HEK293 (cell line): ENCODE results near the gene OST4.

Source experiments
- GFI1B ChIP-seq: fragments of 450-650 bp; formaldehyde crosslinking; IDR thresholded peaks from 2 replicates; pipeline ENCODE4 v1.5.1; 2016; ENCODE audit warnings: missing biosample characterization, missing genetic modification characterization
- MYNN ChIP-seq: fragments of 450-650 bp; formaldehyde crosslinking; IDR thresholded peaks from 2 replicates; pipeline ENCODE4 v1.5.1; 2016; ENCODE audit warnings: missing biosample characterization, missing genetic modification characterization, borderline replicate concordance
- PRDM1 ChIP-seq: fragments of 450-650 bp; formaldehyde crosslinking; IDR thresholded peaks from 2 replicates; pipeline ENCODE4; 2016; ENCODE audit warnings: missing biosample characterization, missing genetic modification characterization
- SCRT1 ChIP-seq: fragments of 450-650 bp; formaldehyde crosslinking; IDR thresholded peaks from 2 replicates; pipeline ENCODE4 v1.5.1; 2016; ENCODE audit warnings: missing biosample characterization, missing genetic modification characterization, borderline replicate concordance
- SETDB1 ChIP-seq: IDR thresholded peaks from one replicate; pipeline ENCODE4 v1.6.1; 2017; ENCODE audit warnings: mild to moderate bottlenecking, low read length, moderate library complexity, mixed read lengths; ENCODE audit not compliant: insufficient read length
- SP2 ChIP-seq: fragments of 450-650 bp; formaldehyde crosslinking; IDR thresholded peaks from 2 replicates; pipeline ENCODE4 v1.5.1; 2016; ENCODE audit warnings: missing biosample characterization, missing genetic modification characterization
- SP7 ChIP-seq: fragments of 450-650 bp; formaldehyde crosslinking; IDR thresholded peaks from 2 replicates; pipeline ENCODE4 v1.5.1; 2016; ENCODE audit warnings: missing biosample characterization, missing genetic modification characterization
- WT1 ChIP-seq: fragments of 450-650 bp; formaldehyde crosslinking; IDR thresholded peaks from 2 replicates; pipeline ENCODE4 v1.5.1; 2016; ENCODE audit warnings: missing biosample characterization, missing genetic modification characterization
- ZBTB17 ChIP-seq: fragments of 450-650 bp; formaldehyde crosslinking; IDR thresholded peaks from 2 replicates; pipeline ENCODE4 v1.5.1; 2016; ENCODE audit warnings: missing biosample characterization, missing genetic modification characterization
- ZBTB20 ChIP-seq: fragments of 450-650 bp; formaldehyde crosslinking; IDR thresholded peaks from 2 replicates; pipeline ENCODE4 v1.5.1; 2016; ENCODE audit warnings: missing biosample characterization, missing genetic modification characterization
- ZBTB7A ChIP-seq: fragments of 450-650 bp; formaldehyde crosslinking; IDR thresholded peaks from 2 replicates; pipeline ENCODE4 v1.5.1; 2016; ENCODE audit warnings: low read depth, missing biosample characterization, missing genetic modification characterization
- ZIC2 ChIP-seq: fragments of 450-650 bp; formaldehyde crosslinking; IDR thresholded peaks from 2 replicates; pipeline ENCODE4 v1.5.1; 2016; ENCODE audit warnings: missing biosample characterization, missing genetic modification characterization
- ZNF121 ChIP-seq: fragments of 450-650 bp; formaldehyde crosslinking; IDR thresholded peaks from 2 replicates; pipeline ENCODE4 v1.5.1; 2016; ENCODE audit warnings: missing biosample characterization, missing genetic modification characterization
- ZNF2 ChIP-seq: fragments of 450-650 bp; formaldehyde crosslinking; IDR thresholded peaks from 2 replicates; pipeline ENCODE4 v1.5.1; 2016; ENCODE audit warnings: missing biosample characterization, missing genetic modification characterization
- ZNF23 ChIP-seq: fragments of 450-650 bp; formaldehyde crosslinking; IDR thresholded peaks from 2 replicates; pipeline ENCODE4 v1.5.1; 2016; ENCODE audit warnings: missing biosample characterization, missing genetic modification characterization, borderline replicate concordance
- ZNF24 ChIP-seq: fragments of 450-650 bp; formaldehyde crosslinking; IDR thresholded peaks from 2 replicates; pipeline ENCODE4 v1.5.1; 2016; ENCODE audit warnings: missing biosample characterization, missing genetic modification characterization
- ZNF266 ChIP-seq: fragments of 450-650 bp; formaldehyde crosslinking; IDR thresholded peaks from 2 replicates; pipeline ENCODE4 v1.5.1; 2016; ENCODE audit warnings: missing biosample characterization, missing genetic modification characterization, low read depth
- ZNF394 ChIP-seq: fragments of 450-650 bp; formaldehyde crosslinking; IDR thresholded peaks from 2 replicates; pipeline ENCODE4 v1.5.1; 2016; ENCODE audit warnings: missing biosample characterization, missing genetic modification characterization, mild to moderate bottlenecking, moderate library complexity, borderline replicate concordance
- ZNF433 ChIP-seq: fragments of 450-650 bp; formaldehyde crosslinking; IDR thresholded peaks from 2 replicates; pipeline ENCODE4 v1.5.1; 2016; ENCODE audit warnings: missing biosample characterization, missing genetic modification characterization, low read depth
- ZNF48 ChIP-seq: fragments of 450-650 bp; formaldehyde crosslinking; IDR thresholded peaks from 2 replicates; pipeline ENCODE4 v1.5.1; 2016; ENCODE audit warnings: missing biosample characterization, missing genetic modification characterization
- ZNF510 ChIP-seq: fragments of 450-650 bp; formaldehyde crosslinking; IDR thresholded peaks from 2 replicates; pipeline ENCODE4 v1.5.1; 2018; ENCODE audit warnings: mild to moderate bottlenecking, missing genetic modification characterization, missing biosample characterization; ENCODE audit not compliant: insufficient replicate concordance
- ZNF514 ChIP-seq: fragments of 450-650 bp; formaldehyde crosslinking; IDR thresholded peaks from 2 replicates; pipeline ENCODE4 v1.5.1; 2016; ENCODE audit warnings: missing biosample characterization, missing genetic modification characterization
- ZNF555 ChIP-seq: fragments of 450-650 bp; formaldehyde crosslinking; conservative IDR thresholded peaks from 2 replicates; pipeline ENCODE4 v1.5.1; 2017; ENCODE audit warnings: missing biosample characterization, mild to moderate bottlenecking, missing genetic modification characterization, inconsistent platforms
- ZNF558 ChIP-seq: fragments of 450-650 bp; formaldehyde crosslinking; IDR thresholded peaks from 2 replicates; pipeline ENCODE4 v1.5.1; 2016; ENCODE audit warnings: missing biosample characterization, missing genetic modification characterization
- ZNF664 ChIP-seq: fragments of 450-650 bp; formaldehyde crosslinking; IDR thresholded peaks from 2 replicates; pipeline ENCODE4 v1.5.1; 2016; ENCODE audit warnings: missing biosample characterization, missing genetic modification characterization
- ZNF677 ChIP-seq: fragments of 450-650 bp; IDR thresholded peaks from 2 replicates; pipeline ENCODE4 v1.5.0; 2018; ENCODE audit warnings: missing biosample characterization, mild to moderate bottlenecking, missing genetic modification characterization, moderate library complexity
- ZNF777 ChIP-seq: fragments of 450-650 bp; formaldehyde crosslinking; IDR thresholded peaks from 2 replicates; pipeline ENCODE4 v1.5.1; 2017; ENCODE audit warnings: missing biosample characterization, missing genetic modification characterization, borderline replicate concordance
- ZNF785 ChIP-seq: fragments of 450-650 bp; formaldehyde crosslinking; IDR thresholded peaks from 2 replicates; pipeline ENCODE4 v1.5.1; 2016; ENCODE audit warnings: missing biosample characterization, missing genetic modification characterization
- ZNF791 ChIP-seq: fragments of 450-650 bp; formaldehyde crosslinking; IDR thresholded peaks from 2 replicates; pipeline ENCODE4 v1.5.1; 2016; ENCODE audit warnings: missing biosample characterization, missing genetic modification characterization
- TF ChIP-seq, protein P1 (sequence below): fragments of 450-650 bp; formaldehyde crosslinking; IDR thresholded peaks from 2 replicates; pipeline ENCODE4 v1.5.1; 2017; ENCODE audit warnings: missing biosample characterization, missing genetic modification characterization
- TF ChIP-seq, protein P2 (sequence below): fragments of 450-650 bp; formaldehyde crosslinking; IDR thresholded peaks from 2 replicates; pipeline ENCODE4 v1.5.1; 2017; ENCODE audit warnings: missing biosample characterization, missing genetic modification characterization
- TF ChIP-seq, protein P3 (sequence below): fragments of 450-650 bp; formaldehyde crosslinking; IDR thresholded peaks from 2 replicates; pipeline ENCODE4 v1.5.1; 2017; ENCODE audit warnings: missing biosample characterization, missing genetic modification characterization
- TF ChIP-seq, protein P4 (sequence below): fragments of 450-650 bp; formaldehyde crosslinking; IDR thresholded peaks from 2 replicates; pipeline ENCODE4 v1.5.1; 2016; ENCODE audit warnings: missing biosample characterization, missing genetic modification characterization
- TF ChIP-seq, protein P5 (sequence below): fragments of 450-650 bp; formaldehyde crosslinking; IDR thresholded peaks from 2 replicates; pipeline ENCODE4 v1.5.1; 2017; ENCODE audit warnings: missing biosample characterization, missing genetic modification characterization

The OST4 gene

DNA sequence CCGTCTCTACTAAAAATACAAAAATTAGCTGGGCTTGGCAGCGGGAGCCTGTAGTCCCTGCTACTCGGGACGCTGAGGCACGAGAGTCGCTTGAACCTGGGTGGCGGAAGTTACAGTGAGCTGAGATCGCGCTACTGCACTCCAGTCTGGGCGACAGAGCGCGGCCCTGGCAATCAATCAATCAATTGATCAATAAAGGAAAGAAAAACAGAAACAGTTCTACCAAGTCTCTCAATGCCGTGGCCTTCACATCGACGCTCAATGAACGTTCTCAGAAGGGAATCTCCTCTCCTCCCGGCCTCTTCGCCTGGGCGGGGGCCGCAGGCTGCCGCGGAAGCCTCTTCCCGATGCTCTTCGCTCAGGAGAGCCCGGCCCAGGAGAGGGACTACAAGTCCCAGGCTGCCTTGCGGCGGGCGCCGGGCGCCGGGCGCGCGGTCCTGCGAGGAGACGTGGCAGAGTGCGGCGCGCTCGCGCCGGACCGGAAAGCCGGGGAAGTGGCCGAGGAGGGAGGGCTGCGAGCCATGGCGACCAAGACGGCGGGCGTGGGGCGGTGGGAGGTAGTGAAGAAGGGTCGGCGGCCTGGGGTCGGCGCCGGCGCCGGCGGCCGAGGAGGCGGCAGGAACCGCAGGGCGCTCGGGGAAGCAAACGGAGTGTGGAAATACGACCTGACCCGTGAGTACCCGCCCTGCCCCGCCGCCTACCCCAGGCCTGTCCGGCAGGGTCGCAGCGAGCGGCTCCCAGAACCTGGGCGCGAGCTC lies 38.8 kb downstream of the OST4 start, which contains the start of gene TMEM214 (continued):
- TF ChIP-seq ZNF555 (tag by site-specific recombination), result no peak
- no peak for TF ChIP-seq ZNF266 (tag by site-specific recombination)
- peak; percentile 93 for TF ChIP-seq ZBTB17 (tag by site-specific recombination)
- peak; percentile 67; the same call in 1 of the 2 replicates for TF ChIP-seq ZBTB20
- no peak for TF ChIP-seq WT1
- TF ChIP-seq, protein P1, sequence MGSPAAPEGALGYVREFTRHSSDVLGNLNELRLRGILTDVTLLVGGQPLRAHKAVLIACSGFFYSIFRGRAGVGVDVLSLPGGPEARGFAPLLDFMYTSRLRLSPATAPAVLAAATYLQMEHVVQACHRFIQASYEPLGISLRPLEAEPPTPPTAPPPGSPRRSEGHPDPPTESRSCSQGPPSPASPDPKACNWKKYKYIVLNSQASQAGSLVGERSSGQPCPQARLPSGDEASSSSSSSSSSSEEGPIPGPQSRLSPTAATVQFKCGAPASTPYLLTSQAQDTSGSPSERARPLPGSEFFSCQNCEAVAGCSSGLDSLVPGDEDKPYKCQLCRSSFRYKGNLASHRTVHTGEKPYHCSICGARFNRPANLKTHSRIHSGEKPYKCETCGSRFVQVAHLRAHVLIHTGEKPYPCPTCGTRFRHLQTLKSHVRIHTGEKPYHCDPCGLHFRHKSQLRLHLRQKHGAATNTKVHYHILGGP (tag by site-specific recombination), result no peak
- no peak for TF ChIP-seq PRDM1 (tag by site-specific recombination)
- no peak for TF ChIP-seq SP2 (tag by site-specific recombination)
- TF ChIP-seq SETDB1, result no peak
- no peak for TF ChIP-seq ZNF785
- TF ChIP-seq ZNF791, result no peak
- TF ChIP-seq SCRT1 (tag by site-specific recombination), result no peak
- no peak for TF ChIP-seq ZNF23
- TF ChIP-seq ZNF558 (tag by site-specific recombination), result no peak
- TF ChIP-seq ZNF2 (tag by site-specific recombination), result 0 out of 2 replicates have a peak, but pooled peaks have one; percentile 24
- TF ChIP-seq, protein P2, sequence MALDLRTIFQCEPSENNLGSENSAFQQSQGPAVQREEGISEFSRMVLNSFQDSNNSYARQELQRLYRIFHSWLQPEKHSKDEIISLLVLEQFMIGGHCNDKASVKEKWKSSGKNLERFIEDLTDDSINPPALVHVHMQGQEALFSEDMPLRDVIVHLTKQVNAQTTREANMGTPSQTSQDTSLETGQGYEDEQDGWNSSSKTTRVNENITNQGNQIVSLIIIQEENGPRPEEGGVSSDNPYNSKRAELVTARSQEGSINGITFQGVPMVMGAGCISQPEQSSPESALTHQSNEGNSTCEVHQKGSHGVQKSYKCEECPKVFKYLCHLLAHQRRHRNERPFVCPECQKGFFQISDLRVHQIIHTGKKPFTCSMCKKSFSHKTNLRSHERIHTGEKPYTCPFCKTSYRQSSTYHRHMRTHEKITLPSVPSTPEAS, result no peak
- TF ChIP-seq ZNF514 (tag by site-specific recombination), result no peak
- TF ChIP-seq, protein P3, sequence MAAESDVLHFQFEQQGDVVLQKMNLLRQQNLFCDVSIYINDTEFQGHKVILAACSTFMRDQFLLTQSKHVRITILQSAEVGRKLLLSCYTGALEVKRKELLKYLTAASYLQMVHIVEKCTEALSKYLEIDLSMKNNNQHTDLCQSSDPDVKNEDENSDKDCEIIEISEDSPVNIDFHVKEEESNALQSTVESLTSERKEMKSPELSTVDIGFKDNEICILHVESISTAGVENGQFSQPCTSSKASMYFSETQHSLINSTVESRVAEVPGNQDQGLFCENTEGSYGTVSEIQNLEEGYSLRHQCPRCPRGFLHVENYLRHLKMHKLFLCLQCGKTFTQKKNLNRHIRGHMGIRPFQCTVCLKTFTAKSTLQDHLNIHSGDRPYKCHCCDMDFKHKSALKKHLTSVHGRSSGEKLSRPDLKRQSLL, result no peak
- TF ChIP-seq ZNF777 (tag by site-specific recombination), result no peak
- TF ChIP-seq MYNN (tag by site-specific recombination), result no peak
- TF ChIP-seq ZNF24 (tag by site-specific recombination), result no peak
- TF ChIP-seq ZNF121, result no peak
- TF ChIP-seq GFI1B, result no peak
- no peak for TF ChIP-seq ZNF433
- peak; percentile 42 for TF ChIP-seq SP7 (tag by site-specific recombination)
- TF ChIP-seq, protein P4, sequence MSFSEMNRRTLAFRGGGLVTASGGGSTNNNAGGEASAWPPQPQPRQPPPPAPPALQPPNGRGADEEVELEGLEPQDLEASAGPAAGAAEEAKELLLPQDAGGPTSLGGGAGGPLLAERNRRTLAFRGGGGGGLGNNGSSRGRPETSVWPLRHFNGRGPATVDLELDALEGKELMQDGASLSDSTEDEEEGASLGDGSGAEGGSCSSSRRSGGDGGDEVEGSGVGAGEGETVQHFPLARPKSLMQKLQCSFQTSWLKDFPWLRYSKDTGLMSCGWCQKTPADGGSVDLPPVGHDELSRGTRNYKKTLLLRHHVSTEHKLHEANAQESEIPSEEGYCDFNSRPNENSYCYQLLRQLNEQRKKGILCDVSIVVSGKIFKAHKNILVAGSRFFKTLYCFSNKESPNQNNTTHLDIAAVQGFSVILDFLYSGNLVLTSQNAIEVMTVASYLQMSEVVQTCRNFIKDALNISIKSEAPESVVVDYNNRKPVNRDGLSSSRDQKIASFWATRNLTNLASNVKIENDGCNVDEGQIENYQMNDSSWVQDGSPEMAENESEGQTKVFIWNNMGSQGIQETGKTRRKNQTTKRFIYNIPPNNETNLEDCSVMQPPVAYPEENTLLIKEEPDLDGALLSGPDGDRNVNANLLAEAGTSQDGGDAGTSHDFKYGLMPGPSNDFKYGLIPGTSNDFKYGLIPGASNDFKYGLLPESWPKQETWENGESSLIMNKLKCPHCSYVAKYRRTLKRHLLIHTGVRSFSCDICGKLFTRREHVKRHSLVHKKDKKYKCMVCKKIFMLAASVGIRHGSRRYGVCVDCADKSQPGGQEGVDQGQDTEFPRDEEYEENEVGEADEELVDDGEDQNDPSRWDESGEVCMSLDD (tag by site-specific recombination), result peak; percentile 34; the same call in 1 of the 2 replicates
- no peak for TF ChIP-seq ZIC2 (tag by site-specific recombination)
- TF ChIP-seq ZNF664 (tag by site-specific recombination), result no peak
- TF ChIP-seq ZNF677 (tag by site-specific recombination), result no peak
- TF ChIP-seq, protein P5, sequence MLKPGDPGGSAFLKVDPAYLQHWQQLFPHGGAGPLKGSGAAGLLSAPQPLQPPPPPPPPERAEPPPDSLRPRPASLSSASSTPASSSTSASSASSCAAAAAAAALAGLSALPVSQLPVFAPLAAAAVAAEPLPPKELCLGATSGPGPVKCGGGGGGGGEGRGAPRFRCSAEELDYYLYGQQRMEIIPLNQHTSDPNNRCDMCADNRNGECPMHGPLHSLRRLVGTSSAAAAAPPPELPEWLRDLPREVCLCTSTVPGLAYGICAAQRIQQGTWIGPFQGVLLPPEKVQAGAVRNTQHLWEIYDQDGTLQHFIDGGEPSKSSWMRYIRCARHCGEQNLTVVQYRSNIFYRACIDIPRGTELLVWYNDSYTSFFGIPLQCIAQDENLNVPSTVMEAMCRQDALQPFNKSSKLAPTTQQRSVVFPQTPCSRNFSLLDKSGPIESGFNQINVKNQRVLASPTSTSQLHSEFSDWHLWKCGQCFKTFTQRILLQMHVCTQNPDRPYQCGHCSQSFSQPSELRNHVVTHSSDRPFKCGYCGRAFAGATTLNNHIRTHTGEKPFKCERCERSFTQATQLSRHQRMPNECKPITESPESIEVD (tag by site-specific recombination), result no peak
- TF ChIP-seq ZNF394 (tag by site-specific recombination), result peak; percentile 36; the same call in 1 of the 2 replicates
- no peak for TF ChIP-seq ZNF48
- no peak for TF ChIP-seq ZNF510
- no peak for TF ChIP-seq ZBTB7A (tag by site-specific recombination)
